Astrocyte (in vitro differentiated cells and primary cell): ENCODE results near the gene RBM46. TPM values are rescaled to one million over a fixed set of nuclear protein-coding genes. Genes with fewer than 3 reads are reported as not detected.
A peak's percentile ranks its signal among the peaks of the same experiment; 100 is the strongest.

Experiments
- DNase-seq: peaks from one replicate; pipeline ENCODE4 v3.0.0-alpha.2; 2010; ENCODE audit warnings: low read depth
- FAIRE-seq: peaks from 2 replicates; lab custom pipeline; 2011; peaks lifted over from hg19 to GRCh38; lab: Jason Lieb, UNC
- H2AFZ ChIP-seq: 2 replicates; pipeline ENCODE4 v1.6.0; 2012; ENCODE audit warnings: low read depth, low read length, inconsistent platforms
- H3K27ac ChIP-seq: 2 replicates; pipeline ENCODE4 v1.5.1; 2011; ENCODE audit warnings: low read depth, low read length, inconsistent platforms
- H3K27me3 ChIP-seq: 2 replicates; pipeline ENCODE4 v1.6.0; 2011; ENCODE audit warnings: low read length, inconsistent platforms; ENCODE audit not compliant: insufficient read depth
- H3K36me3 ChIP-seq: 2 replicates; pipeline ENCODE4 v1.5.1; 2011; ENCODE audit warnings: low read length, inconsistent platforms; ENCODE audit not compliant: insufficient read depth
- H3K4me1 ChIP-seq: 2 replicates; pipeline ENCODE4 v1.5.1; 2011; ENCODE audit warnings: low read length, inconsistent platforms; ENCODE audit not compliant: insufficient read depth
- H3K4me2 ChIP-seq: 2 replicates; pipeline ENCODE4 v1.6.0; 2012; ENCODE audit warnings: low read length, inconsistent platforms
- H3K4me3 ChIP-seq: 2 replicates; pipeline ENCODE4 v1.5.1; 2011; ENCODE audit warnings: low read depth, mild to moderate bottlenecking, low read length, inconsistent platforms; ENCODE audit not compliant: insufficient read depth
- H3K79me2 ChIP-seq: 2 replicates; pipeline ENCODE4 v1.6.0; 2012; ENCODE audit warnings: mild to moderate bottlenecking, low read length, inconsistent platforms; ENCODE audit not compliant: insufficient read depth
- H3K9ac ChIP-seq: 2 replicates; pipeline ENCODE4 v1.6.0; 2012; ENCODE audit warnings: mild to moderate bottlenecking, low read length, inconsistent platforms
- H3K9me3 ChIP-seq: 2 replicates; pipeline ENCODE4 v1.5.1; 2012; ENCODE audit warnings: low read depth, mild to moderate bottlenecking, low read length, inconsistent platforms; ENCODE audit not compliant: insufficient read depth
- H4K20me1 ChIP-seq: 2 replicates; pipeline ENCODE4 v1.6.0; 2012; ENCODE audit warnings: low read length, inconsistent platforms; ENCODE audit not compliant: insufficient read depth
- H3K27ac Mint-ChIP-seq: one replicate; pipeline ENCODE4 v1.8.0; 2021; ENCODE audit warnings: mild to moderate bottlenecking, mixed read lengths; ENCODE audit not compliant: unreplicated experiment
- H3K27me3 Mint-ChIP-seq: one replicate; pipeline ENCODE4 v1.8.0; 2021; ENCODE audit warnings: low read depth, mixed read lengths; ENCODE audit not compliant: unreplicated experiment
- H3K36me3 Mint-ChIP-seq: one replicate; pipeline ENCODE4 v1.8.0; 2021; ENCODE audit warnings: low read depth, mixed read lengths; ENCODE audit not compliant: unreplicated experiment
- H3K4me1 Mint-ChIP-seq: one replicate; pipeline ENCODE4 v1.8.0; 2021; ENCODE audit warnings: low read depth, mixed read lengths; ENCODE audit not compliant: unreplicated experiment
- H3K4me3 Mint-ChIP-seq: one replicate; pipeline ENCODE4 v1.8.0; 2021; ENCODE audit warnings: mild to moderate bottlenecking, moderate library complexity, mixed read lengths; ENCODE audit not compliant: unreplicated experiment
- H3K9me3 Mint-ChIP-seq: one replicate; pipeline ENCODE4 v1.8.0; 2021; ENCODE audit warnings: mild to moderate bottlenecking, mixed read lengths; ENCODE audit not compliant: unreplicated experiment
- CTCF ChIP-seq: IDR thresholded peaks from 2 replicates; pipeline ENCODE4 v1.5.1; 2011; ENCODE audit warnings: low read depth, mild to moderate bottlenecking, inconsistent platforms, low read length, moderate library complexity; ENCODE audit not compliant: insufficient read depth
- EZH2 ChIP-seq: IDR thresholded peaks from 2 replicates; pipeline ENCODE4 v1.6.1; 2012; ENCODE audit warnings: mild to moderate bottlenecking, low read length, inconsistent platforms; ENCODE audit not compliant: insufficient read depth
- total RNA-seq: library from RNA; stranded (reverse); gene quantifications from 2 replicates; pipeline ENCODE4 v1.2.1, GENCODE V29; 2021

Gene RBM46
- total RNA-seq, 1 donor from 2014 or later: not detected

- H3K27ac Mint-ChIP-seq: no peak overlapping the region
- H3K9ac ChIP-seq: no peak overlapping the region
- peak overlapping the region; percentile 40 for H3K4me3 Mint-ChIP-seq
Measured at GRCh38 chr4:154741922-154742850, 38.9 kb upstream of the RBM46 start.

GRCh38 chr4:154743683-154744340 is 37.3 kb upstream of the RBM46 start, which contains the start of gene LRAT:
TSS of gene LRAT (plus strand) at chr4:154744000. CDS start at chr4:154744327, 327 bp downstream.
- peaks cover 5% of the 10 kb centered on the region for H3K4me1 Mint-ChIP-seq
- H3K27ac ChIP-seq: no peak within 1 kb of the TSS
- H3K27me3 Mint-ChIP-seq: peaks cover 62% of the 10 kb centered on the region

More at GRCh38 chr4:154741922-154742850, 38.9 kb upstream of the RBM46 start:
- peaks cover 5% of the 10 kb centered on the region for H3K4me1 Mint-ChIP-seq
- Histone ChIP-seq H3K9me3 (no peaks in the 10 kb centered on the region), H4K20me1 (no peaks in the 10 kb centered on the region), H3K4me1 (peaks cover 22% of the 10 kb centered on the region), H2AFZ (peak overlapping the region; percentile 77), H3K27me3 (peaks cover 39% of the 10 kb centered on the region), H3K27ac (no peak overlapping the region), H3K4me3 (peak overlapping the region; percentile 42), H3K79me2 (no peaks in the 10 kb centered on the region), H3K4me2 (peak overlapping the region; percentile 83), H3K36me3 (no peaks in the 10 kb centered on the region)
- H3K9me3 Mint-ChIP-seq: peaks cover 7% of the 10 kb centered on the region
- DNase-seq (peak; percentile 6), FAIRE-seq (no peak)
- H3K27me3 Mint-ChIP-seq: peaks cover 62% of the 10 kb centered on the region
- no peaks in the 10 kb centered on the region for H3K36me3 Mint-ChIP-seq
- TF ChIP-seq CTCF (no peak), EZH2 (peak; percentile 19)

More at GRCh38 chr4:154743683-154744340, 37.3 kb upstream of the RBM46 start, which contains the start of gene LRAT:
- H3K79me2 ChIP-seq: no peaks in the 10 kb centered on the region
- H2AFZ ChIP-seq: peak within 1 kb of the TSS; percentile 72
- DNase-seq: no peak
- no peaks in the 10 kb centered on the region for H3K9me3 ChIP-seq
- no peak for FAIRE-seq
- H4K20me1 ChIP-seq: no peaks in the 10 kb centered on the region
- Mint-ChIP-seq H3K4me3 (peak within 1 kb of the TSS; percentile 82), H3K9me3 (peaks cover 7% of the 10 kb centered on the region), H3K36me3 (no peaks in the 10 kb centered on the region), H3K27ac (no peak within 1 kb of the TSS)
- H3K27me3 ChIP-seq: peaks cover 39% of the 10 kb centered on the region
- no peak for TF ChIP-seq CTCF
- peak; percentile 36 for TF ChIP-seq EZH2
- peaks cover 22% of the 10 kb centered on the region for H3K4me1 ChIP-seq
- no peak within 1 kb of the TSS for H3K9ac ChIP-seq
- H3K4me3 ChIP-seq: peak within 1 kb of the TSS; percentile 59
- H3K4me2 ChIP-seq: peak within 1 kb of the TSS; percentile 83
- no peaks in the 10 kb centered on the region for H3K36me3 ChIP-seq
